HuH-7 (cell line): ENCODE data around the gene REX1BD.

Experiments
- DNase-seq: peaks from one replicate; pipeline ENCODE4 v3.0.0; 2011; ENCODE audit warnings: low spot score

REX1BD gene

DNA sequence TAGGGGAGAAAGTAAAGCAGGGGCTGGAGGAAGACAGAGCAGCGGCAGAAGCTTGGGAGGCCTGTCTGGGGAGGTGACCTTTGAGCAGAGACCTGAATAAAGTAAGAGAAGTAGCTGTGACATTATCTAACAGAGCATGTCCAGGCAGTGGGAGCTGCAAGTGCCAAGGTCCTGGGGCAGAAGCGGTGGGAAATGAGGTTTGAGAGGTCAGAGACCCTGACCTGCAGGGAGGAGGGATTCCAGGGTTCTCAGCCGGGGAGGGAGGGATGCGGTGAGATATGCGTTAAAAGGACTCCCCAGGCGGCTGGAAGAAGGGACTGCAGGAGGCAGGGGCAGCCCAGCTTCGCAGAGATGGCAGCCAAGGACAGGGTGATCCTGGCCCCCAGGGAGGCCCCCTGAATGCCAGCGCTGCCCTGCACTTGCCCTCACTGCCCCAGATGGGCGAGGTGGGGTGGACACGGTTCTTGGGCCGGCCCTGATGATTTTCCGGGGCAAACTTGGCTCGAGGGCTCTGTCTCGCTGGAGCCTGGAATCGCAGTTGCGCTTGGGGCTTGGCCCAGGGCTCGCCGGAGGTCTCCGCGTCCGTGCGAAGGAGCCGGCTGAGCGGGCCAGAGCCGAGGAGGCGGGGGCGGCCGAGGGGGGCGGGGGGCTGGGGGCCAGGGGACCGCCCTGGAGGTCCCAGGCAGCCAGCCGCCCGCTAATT, 14.8 kb downstream of the REX1BD start:
- no peak for DNase-seq

DNA sequence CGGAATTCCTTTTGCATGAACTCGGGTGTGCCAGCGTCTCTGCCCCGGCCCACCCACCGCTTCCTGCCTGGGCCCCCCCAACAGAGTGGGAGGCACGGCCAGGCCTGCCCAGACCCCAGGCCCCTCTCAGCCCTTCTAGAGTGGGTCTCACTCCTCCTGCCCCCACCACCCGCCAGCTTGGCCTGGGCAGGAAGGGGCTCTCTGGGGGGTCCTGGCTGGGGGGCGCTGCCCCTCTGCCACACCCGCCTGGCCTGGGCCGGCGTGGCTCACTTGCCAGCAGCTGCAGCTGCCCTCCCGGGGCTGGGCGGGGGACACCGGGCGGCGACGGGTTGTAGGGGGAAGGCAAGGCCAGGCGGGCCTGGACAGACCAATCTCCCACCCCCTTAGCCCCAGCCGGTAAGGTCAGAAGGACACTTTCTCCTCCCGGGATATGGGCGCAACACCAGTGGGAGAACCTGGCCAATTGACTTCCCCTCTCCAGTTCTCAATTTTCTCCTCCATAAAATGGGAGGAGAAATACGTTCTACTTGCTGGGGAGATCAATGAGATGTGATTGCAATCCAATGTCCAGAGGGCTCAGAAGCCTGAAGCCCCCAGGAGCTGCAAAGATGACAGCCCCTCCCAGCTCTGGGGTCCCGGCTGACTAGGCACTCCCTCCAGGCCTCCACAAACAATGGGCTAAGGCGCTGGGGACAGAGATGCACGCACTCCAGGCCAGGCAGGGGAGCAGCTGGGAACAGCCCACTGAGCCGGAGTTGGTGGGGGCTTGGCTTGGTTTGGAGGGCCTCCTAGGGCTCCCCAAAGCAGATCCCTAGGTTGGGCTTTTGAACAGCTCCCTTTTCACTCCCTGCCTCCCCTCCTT, 15.6 kb downstream of the REX1BD start:
- no peak for DNase-seq

DNA sequence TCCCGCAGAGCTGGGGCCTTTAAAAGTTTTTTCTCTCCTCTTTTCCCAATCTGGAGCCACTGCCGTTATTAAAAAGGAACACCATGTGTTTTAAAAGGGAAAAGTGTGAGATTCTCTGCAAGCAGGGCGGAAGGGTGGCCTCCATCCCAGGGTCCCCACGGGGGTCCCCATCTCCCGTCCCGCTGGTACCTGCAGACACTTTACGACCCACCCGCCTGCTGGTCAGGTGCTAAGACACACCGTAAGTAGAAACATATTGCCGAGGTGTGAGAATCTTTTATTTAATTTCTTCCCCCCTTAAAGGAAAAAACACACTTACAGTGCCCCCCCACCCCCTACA, 16.2 kb downstream of the REX1BD start:
- no peak for DNase-seq

DNA sequence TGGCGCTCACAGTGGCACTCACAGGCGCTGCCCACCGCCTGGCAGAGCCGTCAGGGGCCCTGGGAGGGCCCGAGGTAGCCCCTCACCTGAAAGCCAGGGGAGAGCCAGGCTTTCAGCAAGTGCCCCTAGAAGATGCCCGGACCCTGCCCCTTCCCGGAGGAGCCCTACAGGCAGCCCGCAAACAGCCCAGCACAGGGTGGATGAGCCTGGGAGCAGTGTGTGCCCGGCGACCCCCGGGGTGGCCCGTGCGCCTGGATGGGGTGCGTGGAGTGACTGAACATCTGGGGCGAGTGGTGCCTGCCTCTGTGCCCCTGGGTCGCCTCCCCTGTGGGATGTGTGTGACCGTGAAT, 16.6 kb downstream of the REX1BD start:
- DNase-seq, result no peak

DNA sequence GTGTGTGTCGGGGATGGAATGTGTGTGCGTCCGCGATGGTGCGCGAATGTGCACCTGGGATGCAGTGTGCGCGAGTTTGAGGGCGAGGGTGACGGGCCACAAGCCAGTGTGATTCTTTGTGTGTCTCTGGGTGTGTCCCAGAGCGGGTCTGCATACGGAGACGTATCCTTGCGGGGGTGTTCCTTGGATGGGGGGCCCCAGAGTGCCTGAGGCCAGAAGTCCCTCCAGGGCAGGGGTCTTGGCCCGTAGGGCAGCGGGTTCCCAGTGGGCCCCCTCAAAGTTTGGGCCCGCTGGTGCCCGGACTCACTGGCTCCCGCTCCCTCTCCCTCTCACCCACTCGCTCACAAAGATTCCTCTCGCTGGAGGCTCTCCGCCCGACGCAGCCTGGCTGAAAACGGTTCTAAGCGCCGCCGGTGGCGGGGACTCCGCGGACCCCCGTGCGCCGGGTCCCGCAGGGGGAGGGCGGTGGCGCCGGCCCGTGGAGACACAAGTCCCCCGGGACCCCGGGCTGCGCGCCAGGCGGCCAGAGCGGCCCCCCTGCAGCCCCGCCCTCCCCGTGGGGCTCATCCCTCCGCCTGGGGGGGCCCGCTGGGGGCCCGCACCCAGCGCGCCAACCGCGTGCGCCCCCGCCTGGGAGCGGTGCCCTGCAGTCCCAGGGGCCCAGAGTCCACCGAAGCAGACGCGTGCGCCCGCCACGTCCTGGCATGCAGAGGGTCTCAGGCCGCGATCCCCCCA, 17.1 kb downstream of the REX1BD start:
- DNase-seq, result no peak

DNA sequence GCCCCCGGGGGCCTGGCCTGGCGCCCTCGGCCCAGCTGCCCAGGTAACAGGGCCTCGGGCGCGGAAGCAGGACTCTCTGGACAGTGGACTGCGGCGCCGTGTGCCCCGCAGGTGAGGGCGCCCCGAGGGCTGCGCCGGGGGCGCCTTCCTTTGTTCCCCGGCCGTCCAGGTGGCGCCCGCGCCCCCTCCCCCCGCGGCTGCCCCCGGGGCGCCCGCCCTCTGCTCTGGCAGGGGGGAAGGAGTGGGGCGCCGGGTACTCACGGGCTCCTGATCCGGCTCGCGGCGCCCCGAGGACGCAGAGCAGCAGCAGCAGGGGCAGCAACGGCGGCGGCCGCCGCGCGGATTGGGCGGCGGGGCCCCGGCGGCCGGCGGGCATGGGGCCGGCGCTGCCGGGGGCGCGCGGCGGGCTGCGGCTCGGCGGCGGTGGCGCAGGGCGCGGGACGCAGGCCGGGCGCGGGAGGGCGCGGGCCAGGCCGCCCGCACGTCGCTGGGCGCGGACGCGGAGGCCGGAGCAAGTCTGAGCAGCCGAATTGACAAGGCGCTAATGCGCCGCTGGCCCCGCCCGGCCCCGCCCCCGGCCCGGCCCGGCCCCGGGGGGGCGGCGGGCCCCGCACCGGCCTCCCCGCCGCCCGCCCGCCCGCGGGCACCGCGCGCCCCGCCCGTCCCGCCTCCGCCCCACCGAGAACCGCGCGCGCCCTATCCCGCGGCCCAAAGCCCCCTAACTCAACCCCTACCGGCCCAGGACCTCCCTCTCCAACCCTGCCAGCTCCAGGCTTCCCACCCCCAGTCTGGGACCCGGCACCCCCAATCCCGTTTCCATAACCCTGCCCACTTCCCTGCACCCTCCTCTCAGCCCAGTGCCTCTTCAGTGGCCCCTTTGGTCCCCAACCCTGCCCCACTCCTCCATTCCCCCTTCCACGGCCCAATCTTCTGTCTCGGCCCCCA, 18.0 kb downstream of the REX1BD start, which contains the start of gene CRLF1:
CRLF1 (minus strand) TSS at position 519 of the 945 bp plus-strand sequence; CDS start at position 376, 143 bp downstream.
- no peak for DNase-seq

DNA sequence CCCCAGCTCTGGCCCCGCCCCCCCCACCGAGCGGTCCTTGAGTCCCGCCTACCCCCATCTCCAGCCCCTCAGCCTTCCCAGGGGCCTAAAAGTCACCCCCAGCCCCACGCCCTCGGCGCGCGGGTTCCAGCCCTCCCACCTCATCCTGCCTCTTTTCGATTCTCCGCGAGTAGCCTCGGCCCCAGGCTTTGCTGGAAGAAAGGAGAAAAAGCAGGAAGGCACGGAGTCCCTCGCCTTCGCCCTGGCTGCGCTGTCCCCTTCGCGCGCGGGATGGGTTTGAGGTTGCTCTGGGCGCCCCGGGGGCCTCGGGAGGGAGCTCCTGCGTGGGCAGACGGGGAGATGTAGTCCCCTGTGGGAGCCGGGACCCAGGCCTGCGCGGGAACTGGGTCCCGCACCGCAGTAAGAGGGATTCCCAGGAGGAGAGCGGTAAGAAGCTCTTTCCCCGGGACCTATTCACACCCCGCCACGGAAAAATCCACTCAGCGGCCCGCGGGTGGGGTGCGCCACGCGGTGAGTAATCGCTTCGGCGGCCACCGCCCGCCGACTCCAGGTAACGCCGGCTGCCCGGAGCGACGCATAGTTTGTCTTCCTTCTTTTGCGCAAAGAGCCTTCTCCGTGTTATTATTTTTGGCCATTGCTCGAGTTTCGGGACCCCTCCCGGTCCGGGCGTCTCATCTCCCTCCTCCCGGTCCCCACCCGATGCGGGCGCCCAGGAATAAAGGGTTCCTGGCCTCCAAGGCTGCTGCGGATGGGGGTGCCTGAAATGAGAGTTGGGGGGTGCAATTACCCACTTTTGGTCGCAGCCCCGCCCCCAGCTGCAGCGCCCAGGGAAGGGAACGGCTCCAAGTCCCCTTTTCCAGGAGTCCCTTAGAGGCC, 18.9 kb downstream of the REX1BD start:
- no peak for DNase-seq

DNA sequence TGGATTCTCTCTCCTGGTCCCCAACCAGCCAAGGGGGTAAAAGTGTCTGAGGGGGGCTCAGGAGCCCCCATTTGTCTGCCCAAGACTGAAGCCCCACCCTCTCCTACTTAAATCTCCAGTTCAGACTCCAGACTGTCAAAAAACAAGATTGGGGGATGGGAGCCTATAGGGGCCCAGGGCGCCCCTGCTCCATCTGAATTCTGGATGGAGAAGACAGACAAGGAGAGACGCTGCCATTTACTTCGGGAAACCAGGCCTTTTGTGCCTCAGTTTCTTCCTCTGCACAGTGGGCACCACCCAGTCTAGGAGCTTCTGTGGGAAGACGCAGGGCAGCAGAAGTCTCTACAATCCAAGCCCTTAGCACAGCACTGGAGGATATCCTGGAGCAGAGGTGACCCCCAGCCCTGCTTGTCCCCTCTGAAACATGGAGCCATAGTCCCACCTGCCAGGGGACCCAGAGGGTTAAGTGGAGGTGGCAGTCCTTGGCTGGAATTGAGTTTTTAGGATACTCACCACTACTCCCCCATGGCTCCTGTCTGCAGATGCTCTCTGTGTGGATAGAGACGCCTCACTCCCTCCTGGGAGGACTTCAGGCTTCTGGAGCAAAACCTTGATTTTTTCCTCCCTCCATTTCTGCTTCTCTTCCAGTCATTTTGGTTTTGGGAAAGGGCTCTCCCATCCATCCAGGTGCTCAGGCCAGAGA, 19.7 kb downstream of the REX1BD start:
- DNase-seq, result no peak

DNA sequence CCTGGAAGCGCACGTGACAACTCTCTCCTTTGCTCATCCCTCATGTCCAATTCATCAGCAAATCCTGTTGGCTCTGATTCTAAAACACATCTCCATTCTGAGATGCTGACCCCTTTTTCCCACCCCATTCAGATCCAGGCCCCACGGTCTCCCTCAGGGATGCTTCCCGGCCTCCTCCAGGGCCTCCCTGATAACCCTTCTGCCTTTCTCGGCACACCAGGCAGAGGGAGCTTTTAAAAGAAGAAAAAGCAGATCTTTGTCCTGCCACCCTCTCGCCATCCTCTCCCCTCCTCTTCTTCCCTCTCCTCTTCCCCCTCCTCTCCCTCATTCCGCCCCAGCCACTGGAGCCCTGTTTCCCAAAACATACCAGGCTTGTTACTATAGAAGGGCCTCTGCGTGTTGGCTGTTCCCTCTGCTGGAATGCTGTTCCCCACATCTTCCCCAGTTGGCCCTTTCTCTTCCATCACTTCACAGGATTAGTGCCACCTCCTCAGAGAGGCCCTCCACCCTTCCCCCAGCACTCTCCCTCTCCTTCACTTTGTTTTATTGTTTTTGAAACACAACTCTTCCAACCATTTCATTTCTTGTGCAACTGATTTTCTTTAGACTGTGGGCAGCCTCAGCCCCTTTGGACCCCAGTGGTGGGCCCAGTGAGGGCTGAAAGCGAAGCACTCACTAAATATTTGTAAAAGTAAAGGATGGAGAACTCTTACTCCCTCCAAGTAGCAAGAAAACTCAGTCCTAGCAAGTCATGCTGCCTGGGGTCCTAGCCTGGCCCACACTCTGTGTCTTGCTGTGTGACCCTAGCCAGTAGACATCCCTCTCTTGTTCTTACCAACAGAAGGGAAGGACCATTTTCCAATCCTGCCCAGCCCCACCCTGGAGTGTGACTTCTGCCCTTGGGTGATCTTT, 20.5 kb downstream of the REX1BD start:
- no peak for DNase-seq

DNA sequence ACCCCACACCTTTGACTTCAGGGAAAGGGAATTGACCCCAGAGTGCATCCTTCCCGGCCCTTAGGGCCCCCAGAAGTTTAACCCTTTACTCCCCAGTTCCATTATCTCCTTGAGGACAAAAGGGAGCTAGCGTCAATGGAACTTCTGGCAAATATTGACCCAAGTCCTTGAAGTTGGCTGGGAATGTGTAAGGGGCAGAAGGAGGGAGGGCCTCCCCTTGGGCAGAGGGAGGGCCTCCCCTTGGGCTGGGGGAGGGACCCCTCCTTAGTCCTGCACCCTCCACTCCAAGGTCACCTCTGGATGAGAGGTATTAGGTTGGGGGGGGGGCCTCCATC, 21.1 kb downstream of the REX1BD start:
- DNase-seq, result no peak

DNA sequence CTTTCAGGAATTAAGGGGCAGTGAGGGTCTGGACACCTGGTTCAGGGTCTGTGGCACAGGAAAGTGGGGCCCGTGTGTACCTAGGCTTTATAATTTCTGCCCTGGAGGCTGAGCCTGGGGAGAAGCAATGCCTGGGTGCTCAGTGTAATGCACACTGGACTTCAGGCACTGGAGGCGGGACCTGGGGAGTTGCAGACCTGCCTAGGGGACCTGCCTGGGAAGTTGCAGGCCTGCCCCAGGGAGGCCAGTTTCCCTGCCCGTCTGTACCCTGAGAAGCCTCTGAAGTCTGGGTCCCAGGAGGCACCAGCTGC, 21.6 kb downstream of the REX1BD start:
- DNase-seq, result no peak

DNA sequence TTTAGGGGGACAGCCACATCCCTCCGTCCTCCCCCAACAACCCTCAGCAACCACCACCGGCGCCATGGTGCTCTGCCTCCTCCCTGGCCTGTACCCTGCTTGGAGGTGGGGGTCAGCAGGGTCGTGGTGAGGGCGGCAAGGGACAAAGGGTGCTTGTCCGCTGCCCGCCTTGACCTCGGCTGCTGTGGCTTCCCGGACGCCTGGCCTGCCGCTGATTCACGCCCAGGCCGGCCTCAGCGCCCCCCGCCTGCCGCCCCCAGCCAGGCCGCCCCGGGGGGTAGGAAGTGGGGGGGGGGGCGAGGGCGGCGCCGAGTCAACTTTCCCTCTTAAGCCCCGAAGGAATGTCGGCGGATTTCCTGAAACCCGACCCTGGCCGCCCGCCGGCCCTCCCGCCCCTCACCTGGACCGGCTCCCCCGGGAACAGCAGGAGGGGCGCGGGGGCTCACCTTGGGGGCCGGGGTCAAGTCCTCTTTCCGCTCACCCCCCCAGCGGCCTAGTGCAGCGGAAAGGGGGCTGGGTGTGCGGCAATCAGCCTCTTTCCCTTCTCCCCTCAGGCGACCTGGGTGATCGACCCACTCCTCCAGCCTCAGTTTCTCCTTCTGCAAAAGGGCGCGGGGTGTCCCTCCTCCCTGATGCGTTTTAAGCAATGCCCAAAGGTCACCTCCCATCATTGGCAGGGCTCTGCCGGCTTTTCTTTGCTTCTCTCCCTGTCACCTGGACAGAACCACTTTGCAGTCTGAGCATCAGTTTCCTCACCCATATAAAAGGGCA, 22.1 kb downstream of the REX1BD start:
- no peak for DNase-seq

DNA sequence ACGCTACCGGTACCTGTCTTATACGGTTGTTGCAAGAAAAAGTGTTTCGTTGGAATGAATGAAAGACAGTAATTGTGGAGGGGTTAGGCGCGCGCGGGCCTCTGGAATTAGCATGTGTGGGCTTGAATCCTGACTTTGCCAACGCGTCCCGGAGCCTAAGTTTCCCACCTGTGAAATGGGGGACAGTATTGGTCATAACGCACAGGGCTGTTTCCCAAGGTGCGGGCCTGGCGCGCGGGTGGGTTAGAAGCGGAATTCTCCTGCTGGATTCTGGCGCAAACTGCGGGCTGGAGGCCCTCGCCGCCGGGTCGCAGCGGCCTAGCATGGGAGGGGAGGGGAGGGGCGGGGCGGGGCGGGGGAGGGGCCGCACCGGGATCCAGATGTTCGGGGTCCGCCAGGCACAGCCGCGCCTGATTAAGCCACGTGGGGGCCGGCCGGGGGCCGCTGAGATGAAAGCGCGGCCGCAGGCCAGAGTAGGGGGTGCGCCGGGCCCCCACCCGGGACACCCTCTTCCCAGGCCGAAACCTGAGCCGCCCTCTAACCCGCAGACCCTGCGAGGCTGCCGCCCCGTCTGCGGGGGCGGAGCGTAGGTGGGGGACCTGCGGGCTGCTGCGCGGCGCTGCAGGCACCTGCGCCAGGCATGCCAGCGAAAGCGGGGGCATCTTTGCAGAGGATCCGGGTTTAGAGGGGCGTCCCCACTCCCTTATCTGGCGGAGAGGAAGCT, 22.9 kb downstream of the REX1BD start:
- peak; percentile 67 for DNase-seq

DNA sequence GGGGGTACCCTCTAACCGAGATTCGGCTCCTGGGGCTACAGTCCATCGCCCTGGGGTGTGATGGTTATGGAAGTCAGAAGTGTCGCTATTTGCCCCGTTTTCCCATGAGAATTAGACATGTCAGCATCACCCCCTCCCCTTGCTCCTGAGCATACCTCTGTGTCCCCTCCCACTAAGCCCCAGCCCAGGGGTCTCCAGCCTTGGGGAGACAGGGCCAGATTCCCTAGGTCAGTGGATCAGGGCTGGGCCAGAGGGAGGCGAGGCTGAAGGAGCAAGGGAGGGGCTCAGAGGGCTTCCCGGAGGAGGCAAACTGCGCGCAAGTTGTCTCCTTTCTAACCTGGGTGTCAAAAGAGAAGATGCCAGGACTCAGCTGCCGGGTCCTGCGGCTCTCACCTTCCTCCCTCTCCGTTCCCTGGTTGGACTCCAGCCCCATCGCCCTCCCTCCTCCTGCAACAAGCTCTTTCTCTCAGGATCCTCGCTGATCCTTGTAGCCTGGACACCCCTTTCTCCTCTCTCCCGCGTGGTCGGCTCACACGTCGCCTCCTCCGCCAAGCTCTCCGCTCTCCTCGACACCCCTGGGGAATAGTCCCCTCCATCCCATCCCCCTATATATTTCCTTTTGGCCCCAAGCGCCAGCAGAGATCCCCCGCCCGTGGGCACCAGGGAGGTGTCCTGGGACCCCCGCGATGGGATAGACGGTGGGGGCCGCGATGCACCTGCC, 23.6 kb downstream of the REX1BD start:
- DNase-seq, result no peak

DNA sequence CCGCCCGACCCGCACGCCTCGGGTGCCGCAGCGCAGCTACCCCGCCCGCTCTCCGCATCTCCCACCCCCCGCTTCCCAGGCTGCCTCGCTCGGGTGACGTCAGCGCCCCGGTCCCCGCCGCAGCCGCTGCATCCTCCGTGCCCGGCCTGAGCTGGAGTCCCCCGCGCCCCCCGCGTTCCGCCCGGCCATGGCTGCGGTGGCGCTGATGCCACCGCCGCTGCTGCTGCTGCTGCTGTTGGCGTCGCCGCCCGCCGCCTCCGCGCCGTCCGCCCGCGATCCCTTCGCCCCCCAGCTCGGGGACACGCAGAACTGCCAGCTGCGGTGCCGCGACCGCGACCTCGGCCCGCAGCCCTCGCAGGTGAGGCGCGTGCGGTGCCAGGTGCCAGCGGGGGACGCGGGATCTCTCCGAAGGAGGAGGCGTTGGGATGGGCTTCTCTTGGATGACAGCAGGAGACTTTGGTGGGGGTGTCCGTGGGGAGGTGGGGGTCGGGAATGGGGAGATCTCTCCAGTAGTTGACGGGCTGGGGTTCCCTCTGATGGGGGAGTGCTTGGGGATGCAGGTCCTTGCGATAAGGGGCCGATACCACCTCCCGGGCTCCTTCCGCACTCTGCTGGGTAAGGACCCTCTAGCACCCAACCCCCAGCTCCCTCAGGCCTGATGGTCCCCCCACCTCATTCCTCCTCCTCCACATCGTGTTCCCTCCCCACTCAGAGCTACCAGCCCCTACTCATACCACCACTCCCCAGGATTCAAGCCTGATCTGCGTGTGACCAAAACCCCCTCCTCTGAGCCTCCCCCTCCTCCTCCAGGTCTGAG, 24.4 kb downstream of the REX1BD start, which contains the start of gene TMEM59L:
TMEM59L (plus strand) TSS at position 99 of the 817 bp plus-strand sequence; CDS start at position 188, 89 bp downstream.
- no peak for DNase-seq

DNA sequence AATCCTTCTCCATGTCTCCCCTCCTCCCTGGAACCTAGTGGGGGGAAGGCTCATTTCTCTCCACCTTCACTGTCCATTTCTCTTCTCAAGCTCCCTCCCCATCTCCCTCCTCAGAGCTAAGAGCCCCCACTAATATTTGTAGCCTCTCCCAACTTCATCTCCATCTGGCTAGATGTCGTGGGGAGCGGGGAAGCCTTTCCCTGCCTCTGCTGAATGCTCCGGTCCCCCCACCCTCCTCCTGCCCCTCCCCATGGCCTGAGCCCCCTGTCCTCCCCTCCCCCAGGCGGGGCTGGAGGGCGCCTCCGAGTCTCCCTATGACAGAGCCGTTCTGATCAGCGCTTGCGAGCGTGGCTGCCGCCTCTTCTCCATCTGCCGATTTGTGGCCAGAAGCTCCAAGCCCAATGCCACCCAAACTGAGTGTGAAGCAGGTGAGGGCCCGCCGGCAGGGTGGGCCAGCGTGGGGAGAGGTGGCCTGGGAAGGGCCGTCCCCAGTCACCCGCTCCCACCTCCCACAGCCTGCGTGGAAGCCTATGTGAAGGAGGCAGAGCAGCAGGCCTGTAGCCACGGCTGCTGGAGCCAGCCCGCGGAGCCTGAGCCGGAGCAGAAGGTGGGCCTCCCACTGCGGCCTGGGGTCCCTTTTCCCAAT, 25.1 kb downstream of the REX1BD start:
- no peak for DNase-seq
